Calu3 (cell line): Measurements from ENCODE around the gene CP. TPM values are rescaled to one million over a fixed set of nuclear protein-coding genes. Genes with fewer than 3 reads are reported as not detected.

ENCODE experiments used
- BruUV-seq: library from RNA; stranded (reverse); fragments of 400-500 nt; replicated peaks from 2 replicates; lab custom pipeline; 2021; lab: Mats Ljungman, UMichigan
- CTCF ChIA-PET: fragments of 300-600 bp; sonication (Branson Sonifier 250); formaldehyde crosslinking; loops from one replicate; lab custom pipeline; 2022; ENCODE audit warnings: antibody characterized with exemption; lab: Charles Lee
- DNase-seq: peaks from one replicate; pipeline ENCODE4 v3.0.0; 2022
- H3K27ac Mint-ChIP-seq: one replicate; pipeline ENCODE4 v1.8.0; 2022; ENCODE audit warnings: mixed read lengths; ENCODE audit not compliant: unreplicated experiment
- H3K27me3 Mint-ChIP-seq: one replicate; pipeline ENCODE4 v1.8.0; 2022; ENCODE audit warnings: mixed read lengths; ENCODE audit not compliant: unreplicated experiment
- H3K36me3 Mint-ChIP-seq: one replicate; pipeline ENCODE4 v1.8.0; 2022; ENCODE audit warnings: mild to moderate bottlenecking, moderate library complexity, mixed read lengths; ENCODE audit not compliant: insufficient read depth, unreplicated experiment
- H3K4me1 Mint-ChIP-seq: one replicate; pipeline ENCODE4 v1.8.0; 2022; ENCODE audit warnings: mild to moderate bottlenecking, low read depth, mixed read lengths; ENCODE audit not compliant: unreplicated experiment
- H3K4me3 Mint-ChIP-seq: one replicate; pipeline ENCODE4 v1.8.0; 2022; ENCODE audit warnings: mild to moderate bottlenecking, low read depth, moderate library complexity, mixed read lengths; ENCODE audit not compliant: unreplicated experiment
- H3K9me3 Mint-ChIP-seq: one replicate; pipeline ENCODE4 v1.8.0; 2022; ENCODE audit warnings: low read depth, mixed read lengths; ENCODE audit not compliant: unreplicated experiment
- CTCF ChIP-seq: fragments of 200-600 bp; IDR thresholded peaks from one replicate; pipeline ENCODE4 v1.8.0; 2022; ENCODE audit warnings: antibody characterized with exemption; ENCODE audit not compliant: unreplicated experiment
- intact Hi-C: fragments of 100-400 bp; cut with micrococcal nuclease; formaldehyde crosslinking; loops from one replicate; pipeline ENCODE4 v1.10.0; 2022; ENCODE audit not compliant: unreplicated experiment
- total RNA-seq: library from RNA; stranded (reverse); gene quantifications from 2 replicates; pipeline ENCODE4 v1.2.3, GENCODE V29; 2022

CP gene
- total RNA-seq, 1 experiment from 2014 or later, result 5.4 TPM

GRCh38 chr3:149195221-149195620, 26.4 kb downstream of the CP start:
- CTCF ChIA-PET, result interaction anchor here (0.7 kb wide), 1 partner anchor 19 kb away, joined by 6 read pairs; no protein-coding TSS in a partner anchor
- no peak for TF ChIP-seq CTCF
- no peak for DNase-seq
- no peaks in the 10 kb centered on the region for H3K36me3 Mint-ChIP-seq
- no peaks in the 10 kb centered on the region for H3K9me3 Mint-ChIP-seq
- H3K4me1 Mint-ChIP-seq, result peaks cover 7% of the 10 kb centered on the region
- no TSS peak for BruUV-seq
- H3K4me3 Mint-ChIP-seq, result no peak overlapping the region
- intact Hi-C loops, result no loop called here
- H3K27ac Mint-ChIP-seq, result no peak overlapping the region
- H3K27me3 Mint-ChIP-seq, result no peaks in the 10 kb centered on the region

- Mint-ChIP-seq H3K27ac (no peak overlapping the region), H3K27me3 (no peaks in the 10 kb centered on the region), H3K4me1 (no peaks in the 10 kb centered on the region), H3K4me3 (no peak overlapping the region), H3K9me3 (no peaks in the 10 kb centered on the region), H3K36me3 (no peaks in the 10 kb centered on the region)
- intact Hi-C loops, result no loop called here
- no TSS peak for BruUV-seq
- CTCF ChIA-PET, result interaction anchor here (0.7 kb wide), 1 partner anchor 9 kb away, joined by 3 read pairs; no protein-coding TSS in a partner anchor
- no peak for TF ChIP-seq CTCF
- DNase-seq, result no peak
Measured at GRCh38 chr3:149188494-149188893, 33.1 kb downstream of the CP start.

DNA sequence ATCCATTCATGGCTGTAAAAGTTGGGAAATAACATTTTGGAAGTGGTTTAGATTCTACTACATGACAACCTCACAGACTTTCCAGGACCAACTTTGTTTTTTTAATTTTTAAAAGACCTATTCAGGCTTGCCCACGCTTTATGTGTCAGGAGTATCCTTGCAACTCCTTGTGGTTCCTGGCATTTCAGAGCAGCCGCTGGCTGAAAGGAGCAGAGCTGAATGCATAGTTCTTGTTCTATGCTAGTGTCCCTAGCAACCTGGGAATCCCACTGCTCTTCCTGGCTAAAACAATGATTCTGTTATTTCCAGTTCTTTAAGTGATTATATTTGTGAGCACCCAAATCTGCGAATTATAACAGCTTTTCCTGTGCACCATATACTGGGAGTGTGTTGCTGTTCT, 34.9 kb downstream of the CP start:
- Mint-ChIP-seq H3K27me3 (no peaks in the 10 kb centered on the region), H3K4me1 (no peaks in the 10 kb centered on the region), H3K4me3 (no peak overlapping the region), H3K36me3 (no peaks in the 10 kb centered on the region), H3K27ac (no peak overlapping the region), H3K9me3 (no peaks in the 10 kb centered on the region)
- intact Hi-C loops, result no loop called here
- no peak for DNase-seq
- CTCF ChIA-PET, result interaction anchor here (0.6 kb wide), 1 partner anchor 329 kb away, joined by 3 read pairs; no protein-coding TSS in a partner anchor
- no peak for TF ChIP-seq CTCF
- no TSS peak for BruUV-seq

GRCh38 chr3:149186219-149186618, 35.4 kb downstream of the CP start:
- no peak for TF ChIP-seq CTCF
- no TSS peak for BruUV-seq
- Mint-ChIP-seq H3K27ac (no peak overlapping the region), H3K4me3 (no peak overlapping the region), H3K36me3 (no peaks in the 10 kb centered on the region), H3K27me3 (no peaks in the 10 kb centered on the region), H3K9me3 (no peaks in the 10 kb centered on the region), H3K4me1 (no peaks in the 10 kb centered on the region)
- DNase-seq, result no peak
- CTCF ChIA-PET, result interaction anchor here (0.6 kb wide), 2 partner anchors 230 to 329 kb away, joined by 3 read pairs; no protein-coding TSS in a partner anchor
- intact Hi-C loops, result no loop called here
